WTC11 (cell line): ENCODE measurements around the gene CD300LG. TPM values are rescaled to one million over a fixed set of nuclear protein-coding genes. Genes with fewer than 3 reads are reported as not detected.

Experiments used
- total RNA-seq: library from RNA; stranded (reverse); gene quantifications from 3 replicates; pipeline ENCODE4 v1.2.3, GENCODE V29; 2021

Gene CD300LG
- total RNA-seq, 1 experiment from 2014 or later, result not detected

Other genes starting within 250 kb of the CD300LG start
- gene MEOX1, start 185.3 kb upstream of the CD300LG start, total RNA-seq, result 0.16 TPM in 1 of 3 replicates, not detected in the others
- gene SOST, start 88.4 kb upstream of the CD300LG start, total RNA-seq, result 0.07 to 0.25 TPM in 2 of 3 replicates, not detected in the other
- 28.4 to 31.5 TPM (median 30.0 TPM) in 3 replicates for gene DUSP3, start 68.2 kb upstream of the CD300LG start, total RNA-seq
- gene CFAP97D1, start 66.7 kb upstream of the CD300LG start, total RNA-seq, result 0.09 to 0.14 TPM (median 0.13 TPM) in 3 replicates
- gene MPP3, start 14.0 kb upstream of the CD300LG start, total RNA-seq, result 9.2 to 11.3 TPM (median 10.3 TPM) in 3 replicates
- gene MPP2, start 60.4 kb downstream of the CD300LG start, total RNA-seq, result 29.3 to 31.4 TPM (median 29.9 TPM) in 3 replicates
- gene PPY, start 95.3 kb downstream of the CD300LG start, total RNA-seq, result not detected in 3 replicates
- gene PYY, start 106.8 kb downstream of the CD300LG start, total RNA-seq, result 0.72 to 1.1 TPM (median 0.94 TPM) in 3 replicates
- gene NAGS, start 157.4 kb downstream of the CD300LG start, total RNA-seq, result 6.1 to 8.6 TPM (median 7.6 TPM) in 3 replicates
- 32.1 to 36.3 TPM (median 32.7 TPM) in 3 replicates for gene TMEM101, start 167.8 kb downstream of the CD300LG start, total RNA-seq
- gene LSM12, start 219.5 kb downstream of the CD300LG start, total RNA-seq, result 96.8 to 102 TPM (median 98.0 TPM) in 3 replicates
- 121 to 122 TPM (median 121 TPM) in 3 replicates for gene G6PC3, start 223.6 kb downstream of the CD300LG start, total RNA-seq